Nephron progenitor cell (in vitro differentiated cells): ENCODE results near the gene RASGEF1C.

ENCODE experiments used
- DNase-seq: peaks from one replicate; pipeline ENCODE4 v3.0.0; 2021
- H3K27ac Mint-ChIP-seq: 2 replicates; pipeline ENCODE4 v1.8.0; 2021; ENCODE audit warnings: mild to moderate bottlenecking, moderate library complexity, mixed read lengths
- H3K27me3 Mint-ChIP-seq: 2 replicates; pipeline ENCODE4 v1.8.0; 2021; ENCODE audit warnings: mild to moderate bottlenecking, low read depth, mixed read lengths; ENCODE audit not compliant: poor library complexity
- H3K36me3 Mint-ChIP-seq: 2 replicates; pipeline ENCODE4 v1.8.0; 2021; ENCODE audit warnings: low read depth, mixed read lengths
- H3K4me1 Mint-ChIP-seq: 2 replicates; pipeline ENCODE4 v1.8.0; 2021; ENCODE audit warnings: mixed read lengths
- H3K4me3 Mint-ChIP-seq: 2 replicates; pipeline ENCODE4 v1.8.0; 2021; ENCODE audit warnings: mild to moderate bottlenecking, moderate library complexity, mixed read lengths
- H3K9me3 Mint-ChIP-seq: 2 replicates; pipeline ENCODE4 v1.8.0; 2021; ENCODE audit warnings: mild to moderate bottlenecking, moderate library complexity, mixed read lengths
- CTCF ChIP-seq: fragments of 200-600 bp; sonication (generic); IDR thresholded peaks from 2 replicates; pipeline ENCODE4 v1.5.0; 2021; ENCODE audit warnings: antibody characterized with exemption

Gene RASGEF1C

GRCh38 chr5:180136630-180137381 lies 72.2 kb downstream of the RASGEF1C start:
- Mint-ChIP-seq H3K4me3 (no peak overlapping the region), H3K36me3 (no peaks in the 10 kb centered on the region), H3K27ac (no peak overlapping the region), H3K9me3 (no peaks in the 10 kb centered on the region), H3K27me3 (peaks cover 20% of the 10 kb centered on the region), H3K4me1 (peaks cover 28% of the 10 kb centered on the region)
- no peak for DNase-seq
- TF ChIP-seq CTCF: no peak

GRCh38 chr5:180135967-180136629 lies 72.9 kb downstream of the RASGEF1C start:
- TF ChIP-seq CTCF: no peak
- Mint-ChIP-seq H3K27me3 (peaks cover 20% of the 10 kb centered on the region), H3K27ac (no peak overlapping the region), H3K36me3 (no peaks in the 10 kb centered on the region), H3K4me3 (no peak overlapping the region), H3K9me3 (no peaks in the 10 kb centered on the region), H3K4me1 (peaks cover 28% of the 10 kb centered on the region)
- no peak for DNase-seq

- Mint-ChIP-seq H3K27me3 (peaks cover 23% of the 10 kb centered on the region), H3K36me3 (no peaks in the 10 kb centered on the region), H3K27ac (no peak overlapping the region), H3K4me1 (peaks cover 26% of the 10 kb centered on the region), H3K4me3 (no peak overlapping the region), H3K9me3 (no peaks in the 10 kb centered on the region)
- TF ChIP-seq CTCF: no peak
- DNase-seq: no peak
Measured at GRCh38 chr5:180135128-180135955, 73.7 kb downstream of the RASGEF1C start.

GRCh38 chr5:180133971-180134508 lies 75.0 kb downstream of the RASGEF1C start:
- Mint-ChIP-seq H3K4me3 (no peak overlapping the region), H3K4me1 (peaks cover 25% of the 10 kb centered on the region), H3K9me3 (no peaks in the 10 kb centered on the region), H3K27me3 (peaks cover 20% of the 10 kb centered on the region), H3K27ac (no peak overlapping the region), H3K36me3 (no peaks in the 10 kb centered on the region)
- DNase-seq: no peak
- no peak for TF ChIP-seq CTCF

- Mint-ChIP-seq H3K4me3 (no peak overlapping the region), H3K27ac (no peak overlapping the region), H3K27me3 (peaks cover 20% of the 10 kb centered on the region), H3K9me3 (no peaks in the 10 kb centered on the region), H3K36me3 (no peaks in the 10 kb centered on the region), H3K4me1 (peaks cover 23% of the 10 kb centered on the region)
- DNase-seq: no peak
- TF ChIP-seq CTCF: no peak
Measured at GRCh38 chr5:180133551-180133950, 75.5 kb downstream of the RASGEF1C start.
